ENCODE results near the gene FLVCR2. TPM values are rescaled to one million over a fixed set of nuclear protein-coding genes. Genes with fewer than 3 reads are reported as not detected.

FLVCR2 gene
- total RNA-seq, 1 experiment from 2014 or later: 1.8 TPM

- Histone ChIP-seq H3K36me3 (ENCODE audit: low read depth, low read length) (no peaks in the 10 kb centered on the region), H2AFZ (ENCODE audit: low read length) (no peak overlapping the region), H3K27ac (ENCODE audit: low read length) (no peak overlapping the region), H3K27me3 (ENCODE audit: low read length) (no peaks in the 10 kb centered on the region), H3K4me2 (ENCODE audit: low read length) (no peak overlapping the region), H3K9me3 (ENCODE audit: low read length) (no peaks in the 10 kb centered on the region), H3K9ac (ENCODE audit: low read length) (no peak overlapping the region), H3K4me1 (ENCODE audit: insufficient read depth, low read length) (peaks cover 30% of the 10 kb centered on the region), H3K79me2 (ENCODE audit: low read length) (no peaks in the 10 kb centered on the region), H3K9me2 (replicated peaks; ENCODE audit: low read length) (no peaks in the 10 kb centered on the region), H4K20me1 (ENCODE audit: low read length) (no peaks in the 10 kb centered on the region), H3F3A (ENCODE audit: low read length, unreplicated experiment) (no peaks in the 10 kb centered on the region), H3K4me3 (ENCODE audit: low read length) (no peak overlapping the region)
- TF ChIP-seq CTCF (conservative IDR thresholded peaks at IDR 0.05; ENCODE audit: low read depth, low read length) (no peak), EZH2 (IDR thresholded peaks at IDR 0.05; ENCODE audit: low read length, unreplicated experiment) (no peak), EZH2phosphoT487 (IDR thresholded peaks at IDR 0.05; ENCODE audit: borderline replicate concordance, low read length) (no peak)
- intact Hi-C loops (cut with micrococcal nuclease): no loop called here
- ATAC-seq (no peak), DNase-seq (no peak)
- ChIA-PET POLR2A (ENCODE audit: unreplicated experiment) (no interaction called here), CTCF (no interaction called here)
- BruUV-seq (replicated peaks): no TSS peak
Observed at GRCh38 chr14:75559045-75559444, 19.4 kb upstream of the FLVCR2 start.

GRCh38 chr14:75559451-75560222, 18.8 kb upstream of the FLVCR2 start:
- ChIA-PET POLR2A (ENCODE audit: unreplicated experiment) (no interaction called here), CTCF (no interaction called here)
- H3K9me3 ChIP-seq (ENCODE audit: low read length): no peaks in the 10 kb centered on the region
- H4K20me1 ChIP-seq (ENCODE audit: low read length): no peaks in the 10 kb centered on the region
- no peaks in the 10 kb centered on the region for H3K9me2 ChIP-seq (replicated peaks; ENCODE audit: low read length)
- H2AFZ ChIP-seq (ENCODE audit: low read length): no peak overlapping the region
- no peaks in the 10 kb centered on the region for H3K36me3 ChIP-seq (ENCODE audit: low read depth, low read length)
- H3F3A ChIP-seq (ENCODE audit: low read length, unreplicated experiment): no peaks in the 10 kb centered on the region
- H3K27ac ChIP-seq (ENCODE audit: low read length): peak overlapping the region; percentile 61
- H3K4me2 ChIP-seq (ENCODE audit: low read length): peak overlapping the region; percentile 50
- peak; percentile 80 for DNase-seq
- H3K4me1 ChIP-seq (ENCODE audit: insufficient read depth, low read length): peaks cover 24% of the 10 kb centered on the region
- H3K79me2 ChIP-seq (ENCODE audit: low read length): no peaks in the 10 kb centered on the region
- H3K27me3 ChIP-seq (ENCODE audit: low read length): no peaks in the 10 kb centered on the region
- intact Hi-C loops (cut with micrococcal nuclease): loop anchor here (5.0 kb wide), 1 partner anchor 427 kb away; no protein-coding TSS in a partner anchor
- no peak overlapping the region for H3K4me3 ChIP-seq (ENCODE audit: low read length)
- TF ChIP-seq EZH2phosphoT487 (IDR thresholded peaks at IDR 0.05; ENCODE audit: borderline replicate concordance, low read length) (no peak), CTCF (conservative IDR thresholded peaks at IDR 0.05; ENCODE audit: low read depth, low read length) (no peak)
- no peak overlapping the region for H3K9ac ChIP-seq (ENCODE audit: low read length)
- no TSS peak for BruUV-seq (replicated peaks)
- no peak for ATAC-seq

GRCh38 chr14:75561013-75561432, 17.4 kb upstream of the FLVCR2 start:
- ChIA-PET POLR2A (ENCODE audit: unreplicated experiment) (no interaction called here), CTCF (interaction anchor here (0.5 to 1.4 kb wide), 15 partner anchors 16 to 1343 kb away, joined by 3 to 19 read pairs (median 5); no protein-coding TSS in a partner anchor)
- no peaks in the 10 kb centered on the region for H3K36me3 ChIP-seq (ENCODE audit: low read depth, low read length)
- H3K4me2 ChIP-seq (ENCODE audit: low read length): peak overlapping the region; percentile 30; the same call in 1 of the 2 replicates
- H3K4me1 ChIP-seq (ENCODE audit: insufficient read depth, low read length): peaks cover 18% of the 10 kb centered on the region
- H3K9me3 ChIP-seq (ENCODE audit: low read length): no peaks in the 10 kb centered on the region
- no peaks in the 10 kb centered on the region for H3F3A ChIP-seq (ENCODE audit: low read length, unreplicated experiment)
- H3K27ac ChIP-seq (ENCODE audit: low read length): no peak overlapping the region
- H3K27me3 ChIP-seq (ENCODE audit: low read length): no peaks in the 10 kb centered on the region
- H2AFZ ChIP-seq (ENCODE audit: low read length): no peak overlapping the region
- BruUV-seq (replicated peaks): no TSS peak
- no peak overlapping the region for H3K9ac ChIP-seq (ENCODE audit: low read length)
- H3K9me2 ChIP-seq (replicated peaks; ENCODE audit: low read length): no peaks in the 10 kb centered on the region
- TF ChIP-seq EZH2phosphoT487 (IDR thresholded peaks at IDR 0.05; ENCODE audit: borderline replicate concordance, low read length): no peak
- TF ChIP-seq CTCF (conservative IDR thresholded peaks at IDR 0.05; ENCODE audit: low read depth, low read length): peak; percentile 89
- DNase-seq: peak; percentile 93
- peak; percentile 92 for ATAC-seq
- H3K4me3 ChIP-seq (ENCODE audit: low read length): no peak overlapping the region
- no peaks in the 10 kb centered on the region for H4K20me1 ChIP-seq (ENCODE audit: low read length)
- intact Hi-C loops (cut with micrococcal nuclease): loop anchor here (1.0 to 5.0 kb wide), 3 partner anchors 72 to 429 kb away; no protein-coding TSS in a partner anchor
- H3K79me2 ChIP-seq (ENCODE audit: low read length): no peaks in the 10 kb centered on the region

Data from PC-3 (cell line).